Measurements from ENCODE around the gene GRID2. TPM values are rescaled to one million over a fixed set of nuclear protein-coding genes. Genes with fewer than 3 reads are reported as not detected.

GRID2 gene
- total RNA-seq, 1 donor from 2014 or later: not detected

DNA sequence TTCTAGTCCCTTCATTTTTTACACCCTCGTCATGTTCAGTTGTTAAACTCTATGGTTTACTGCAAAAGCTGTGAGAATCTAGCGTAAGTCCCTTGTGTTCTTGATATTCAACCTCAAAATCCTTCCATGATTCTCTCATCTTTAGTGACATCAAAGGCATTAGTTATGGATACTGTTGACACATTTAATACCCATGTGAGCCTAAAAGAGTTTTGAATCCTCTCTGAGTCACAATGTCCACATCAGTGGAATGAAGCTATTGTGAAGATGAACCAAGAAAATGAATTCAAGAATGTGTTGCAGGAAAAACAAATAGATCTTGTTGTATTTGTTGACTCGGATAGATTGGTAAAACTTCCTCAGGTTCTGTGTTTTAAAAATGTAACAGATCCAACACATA lies 1130.1 kb downstream of the GRID2 start:
- no peak for ATAC-seq

DNA sequence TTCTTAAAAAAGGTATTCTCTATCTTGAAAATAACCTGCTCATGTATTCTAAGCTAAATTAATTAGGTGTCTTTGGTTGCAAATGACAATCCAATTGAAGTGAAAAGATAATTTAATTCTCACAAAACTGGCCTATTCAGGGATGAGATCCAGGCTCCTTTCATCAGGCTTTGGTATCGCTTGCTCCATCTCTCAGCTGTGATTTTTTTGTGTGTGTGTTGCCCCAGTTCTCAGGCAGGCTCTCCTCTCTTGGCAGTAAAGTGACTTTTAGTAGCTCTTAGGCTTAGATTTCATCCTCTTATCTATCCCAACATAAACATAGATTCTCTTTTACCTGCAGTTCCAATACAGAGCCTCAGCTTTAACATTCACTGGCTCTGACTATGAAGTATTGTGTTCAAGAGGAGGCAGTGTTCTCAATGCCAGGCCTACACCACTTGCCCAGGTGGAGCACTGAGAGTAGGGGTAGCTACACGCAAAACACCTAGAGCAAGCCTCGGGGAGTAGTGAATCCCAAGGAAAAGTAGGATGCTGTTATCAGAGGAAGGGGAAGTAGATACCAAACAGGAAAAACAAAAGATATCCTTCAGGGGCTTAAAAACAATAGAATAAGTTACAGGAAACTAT lies 1132.3 kb downstream of the GRID2 start:
- ATAC-seq: no peak

DNA sequence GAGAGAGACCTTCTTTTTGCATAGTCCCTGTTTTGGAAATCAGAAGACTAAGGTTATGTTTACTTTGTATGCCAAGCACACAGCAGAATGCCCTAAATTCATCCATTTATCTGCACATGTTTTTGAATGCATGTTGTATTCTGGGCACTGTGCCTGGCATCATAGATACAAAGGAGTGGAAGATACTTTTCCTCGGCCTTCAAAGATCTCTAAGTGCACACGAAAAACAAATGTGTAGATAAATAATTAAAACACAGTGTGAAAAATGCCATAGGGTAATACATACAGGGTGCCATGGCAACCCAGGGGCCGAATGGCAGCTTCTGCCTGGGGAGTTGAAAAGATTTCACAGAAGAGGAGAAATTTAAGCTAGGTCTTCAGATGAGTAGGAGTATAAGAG lies 1134.2 kb downstream of the GRID2 start:
- ATAC-seq: no peak

DNA sequence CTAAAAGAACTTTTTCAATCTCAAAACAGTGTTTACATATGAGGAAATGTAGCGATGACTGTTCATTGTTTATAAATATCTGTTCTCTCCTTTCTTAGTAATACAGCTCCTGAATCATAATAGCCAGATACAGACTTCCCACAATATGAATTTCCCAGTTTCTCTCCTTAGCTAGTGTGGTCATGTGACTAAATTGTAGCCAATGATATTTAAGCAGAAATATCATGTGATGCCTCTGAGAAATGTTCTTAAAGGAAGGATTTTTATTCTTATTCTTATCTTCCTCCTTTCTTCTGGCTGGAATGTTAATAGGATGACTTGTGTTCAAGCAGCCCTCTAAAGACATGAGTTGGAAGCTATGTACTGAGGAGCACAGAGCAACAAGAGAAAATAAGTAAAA lies 1141.1 kb downstream of the GRID2 start:
- ATAC-seq: no peak

DNA sequence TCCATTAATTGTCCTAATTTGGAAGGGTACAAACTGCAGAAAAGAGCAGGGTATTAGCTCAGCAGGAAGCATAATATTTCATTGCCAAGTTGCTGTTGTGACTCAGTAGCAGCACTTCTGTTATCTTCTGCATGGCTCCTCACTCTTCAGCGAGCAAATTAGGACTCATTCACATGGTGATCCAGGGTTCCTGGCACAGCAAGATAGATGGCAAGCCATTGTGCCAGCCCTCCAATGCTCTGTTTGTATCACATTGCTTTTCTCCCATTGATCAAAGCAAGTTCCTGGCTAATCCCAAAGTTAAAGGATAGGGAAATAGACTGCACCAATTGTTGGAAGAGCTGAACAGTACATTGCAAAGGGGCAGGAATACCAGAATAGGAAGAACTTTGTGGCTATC lies 1142.3 kb downstream of the GRID2 start:
- ATAC-seq: no peak

DNA sequence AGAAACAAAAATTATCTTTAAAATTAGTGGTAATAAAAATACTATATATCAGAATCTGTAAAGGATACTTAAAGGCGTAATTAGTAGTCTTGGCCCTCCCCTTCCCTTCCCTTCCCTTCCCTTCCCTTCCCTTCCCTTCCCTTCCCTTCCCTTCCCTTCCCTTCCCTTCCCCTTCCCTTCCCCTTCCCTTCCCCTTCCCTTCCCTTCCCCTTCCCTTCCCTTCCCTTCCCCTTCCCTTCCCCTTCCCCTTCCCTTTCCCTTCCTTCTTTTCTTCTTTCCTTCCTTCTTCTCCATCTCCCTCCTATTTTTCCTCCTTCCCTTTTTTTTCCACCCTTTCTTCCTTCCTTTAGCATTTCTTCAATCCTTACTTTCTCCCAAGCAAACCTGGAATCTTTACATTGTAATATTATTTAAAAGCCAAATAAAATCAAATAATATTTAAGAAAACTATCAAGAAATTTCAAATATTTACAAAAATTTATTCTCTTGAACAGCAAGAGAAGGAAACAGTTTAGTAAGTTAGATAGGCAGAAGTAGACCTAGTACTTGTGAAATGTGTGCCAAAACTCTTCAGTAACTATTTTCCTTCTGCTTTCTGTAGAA lies 1145.0 kb downstream of the GRID2 start:
- no peak for ATAC-seq

DNA sequence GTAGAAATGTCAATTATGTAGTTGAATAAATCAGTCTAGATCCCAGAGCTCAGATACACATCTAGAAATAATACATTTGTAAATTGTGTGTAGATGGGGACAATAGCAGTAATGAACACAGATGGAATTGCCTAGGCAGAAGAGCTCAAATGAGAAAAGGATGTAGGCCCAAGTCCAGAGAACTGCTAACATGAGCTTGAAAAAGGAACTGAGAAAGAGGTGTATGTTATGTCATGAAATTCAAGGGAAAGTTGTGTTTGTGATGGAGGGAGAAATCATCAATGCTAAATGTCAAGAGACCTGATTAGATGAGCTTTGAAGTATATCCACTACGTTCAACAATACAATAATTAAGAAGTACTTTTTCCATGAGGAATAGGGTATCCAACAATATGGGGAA lies 1148.2 kb downstream of the GRID2 start:
- ATAC-seq: no peak

DNA sequence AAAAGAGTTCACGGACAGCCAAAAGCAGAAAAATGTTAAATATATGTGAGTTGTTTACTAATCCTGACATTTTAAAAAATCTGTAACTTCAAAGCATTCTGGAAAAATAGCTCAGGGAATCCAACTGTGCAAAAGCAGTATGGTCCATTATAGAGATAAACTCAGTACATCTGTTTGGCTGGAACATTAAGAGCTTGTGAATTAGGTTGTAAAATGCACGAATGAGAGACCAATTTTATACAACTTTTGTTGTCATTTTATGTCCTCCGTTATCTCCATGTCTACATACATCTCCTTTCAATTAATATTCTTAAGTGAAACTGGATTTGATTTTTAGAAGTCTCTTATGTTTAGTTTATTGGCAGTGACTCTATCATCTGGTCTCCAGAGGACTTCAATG lies 1157.8 kb downstream of the GRID2 start:
- ATAC-seq: no peak

DNA sequence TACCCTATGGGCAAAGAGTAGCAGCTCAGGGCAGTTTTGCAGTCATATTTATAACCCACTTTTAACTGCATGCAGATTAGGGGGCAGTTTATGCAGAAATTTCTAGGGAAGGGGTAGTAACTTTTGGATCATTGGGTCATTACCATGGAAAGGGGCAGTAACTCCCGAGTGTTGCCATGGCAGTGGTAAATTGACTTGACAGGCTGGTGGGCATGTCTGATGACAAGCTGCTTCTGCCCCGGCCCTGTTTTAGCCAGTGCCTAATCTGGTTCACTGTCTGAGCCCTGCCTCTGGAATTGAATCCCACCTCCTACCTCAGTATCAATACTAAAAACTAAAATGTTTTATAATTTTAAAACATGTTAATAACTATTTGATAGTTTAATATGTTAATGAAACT lies 1162.7 kb downstream of the GRID2 start:
- no peak for ATAC-seq

DNA sequence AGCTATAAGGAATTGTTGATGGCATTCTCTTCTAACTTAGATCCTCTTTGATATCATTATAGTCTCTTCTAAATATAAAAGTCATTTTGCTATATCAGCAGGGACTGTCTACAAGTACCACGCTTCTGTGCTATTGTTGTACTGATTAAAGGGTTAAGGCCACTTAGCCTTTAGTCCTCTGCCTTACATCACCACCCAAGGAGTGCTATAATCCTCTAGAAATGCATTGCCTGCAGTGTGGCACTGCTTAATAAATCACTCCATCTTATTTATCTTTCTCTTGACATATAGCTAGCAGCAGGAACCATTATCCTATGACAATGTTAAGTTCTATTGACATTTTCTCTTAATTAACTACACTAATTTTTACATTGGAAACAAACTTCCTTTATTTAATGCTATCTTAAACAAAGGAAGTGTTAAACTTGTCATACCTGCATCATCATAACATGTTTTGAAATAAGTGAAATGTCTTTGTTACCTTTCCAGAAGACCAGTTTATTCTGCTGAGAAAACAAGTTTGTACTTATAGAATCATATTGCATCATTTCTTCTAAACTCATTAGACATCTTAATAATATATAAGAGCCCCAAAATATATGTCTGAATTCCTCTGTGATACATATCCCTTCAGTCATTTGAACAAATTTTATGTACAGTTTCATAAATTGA lies 1163.9 kb downstream of the GRID2 start:
- peak; percentile 77 for ATAC-seq

DNA sequence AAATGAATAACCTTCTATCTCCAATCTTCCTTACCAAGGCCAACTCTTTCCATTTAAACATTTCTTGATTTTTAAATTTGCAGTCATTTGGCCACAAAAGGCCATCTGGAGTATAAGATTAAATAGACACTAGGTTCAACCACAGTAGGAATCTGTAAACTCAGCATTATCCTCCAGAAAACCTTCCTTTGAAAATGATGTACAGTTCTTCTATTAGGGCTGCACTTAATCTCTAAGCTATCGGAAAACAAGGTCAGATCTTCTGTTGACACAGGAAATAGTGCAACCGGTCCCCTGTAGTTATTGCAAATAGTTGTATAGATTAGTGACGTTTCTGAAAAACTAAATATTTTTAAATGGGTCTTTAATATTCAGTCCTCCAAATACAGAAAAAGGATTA lies 1165.8 kb downstream of the GRID2 start:
- ATAC-seq: no peak

DNA sequence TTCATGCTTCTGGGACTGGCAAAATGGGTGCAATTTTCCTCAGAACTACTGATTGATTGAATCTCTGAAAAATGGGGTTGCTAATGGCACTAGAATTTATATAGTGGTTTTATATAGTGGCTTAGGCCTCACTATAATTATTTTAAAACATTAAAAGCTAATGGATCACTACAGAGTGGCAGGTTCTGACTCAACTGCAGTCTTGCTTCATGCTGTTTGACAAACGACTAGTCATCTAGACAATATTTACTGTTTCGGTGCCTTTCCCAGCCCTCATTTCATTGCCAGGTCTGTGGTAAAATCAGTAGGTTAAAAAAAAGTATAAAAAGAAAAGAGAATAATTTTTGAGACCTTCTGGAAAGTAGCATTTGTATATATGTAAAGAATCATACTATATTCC lies 1172.0 kb downstream of the GRID2 start:
- no peak for ATAC-seq

DNA sequence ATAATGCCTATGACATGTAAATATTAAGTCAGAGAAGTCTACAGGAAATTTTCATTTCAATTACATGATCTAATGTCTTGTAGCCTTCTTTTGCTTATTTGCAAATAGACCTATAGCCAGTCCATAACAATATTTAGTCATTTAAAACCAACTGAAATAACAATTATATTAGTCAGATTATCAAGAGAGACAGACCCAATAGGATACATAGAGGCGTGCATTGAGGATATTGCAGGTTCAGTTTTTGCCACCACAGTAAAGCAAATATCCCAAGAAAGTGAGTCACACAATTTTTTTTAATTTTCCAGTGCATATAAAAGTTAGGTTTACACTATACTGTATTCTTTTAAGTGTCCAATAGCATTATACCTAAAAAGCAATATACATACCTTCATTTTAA lies 1175.0 kb downstream of the GRID2 start:
- no peak for ATAC-seq

DNA sequence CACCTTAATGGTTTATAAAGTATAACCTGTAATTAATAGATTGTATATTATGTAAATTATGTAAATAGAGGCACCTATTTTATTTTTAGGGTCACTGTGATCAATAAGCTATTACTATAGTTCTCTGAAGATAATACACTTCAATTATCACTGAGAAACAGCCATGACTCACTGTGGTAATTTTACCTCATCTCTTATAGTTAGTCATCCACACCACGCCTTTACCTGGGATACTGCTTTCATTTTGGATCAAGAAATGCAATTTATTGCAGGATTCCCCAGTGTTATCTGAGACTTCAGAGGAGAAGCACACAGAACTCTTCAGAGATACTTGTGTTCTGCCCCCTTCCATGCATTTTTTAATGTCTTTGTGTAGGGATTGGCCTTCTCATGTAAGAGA lies 1176.7 kb downstream of the GRID2 start:
- peak; percentile 45 for ATAC-seq

DNA sequence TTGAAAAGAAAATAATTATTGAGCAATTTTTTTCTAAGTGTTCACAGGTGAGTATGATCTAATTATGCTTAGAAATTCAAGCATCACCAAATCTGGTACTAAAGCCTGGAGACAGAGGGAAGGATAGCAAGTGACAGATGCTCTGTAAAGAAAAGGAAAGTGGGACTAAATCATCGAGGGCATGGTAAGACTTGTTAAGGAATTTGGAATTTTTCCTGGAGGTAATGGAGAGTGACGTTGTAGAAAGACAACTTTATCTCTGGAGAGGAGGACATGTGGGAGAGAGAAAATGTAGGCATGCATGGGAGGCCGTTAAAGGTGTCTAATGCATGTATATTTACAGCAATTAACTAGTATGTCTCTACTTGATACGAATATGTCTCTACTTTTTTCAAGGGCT lies 1191.6 kb downstream of the GRID2 start:
- ATAC-seq: no peak

DNA sequence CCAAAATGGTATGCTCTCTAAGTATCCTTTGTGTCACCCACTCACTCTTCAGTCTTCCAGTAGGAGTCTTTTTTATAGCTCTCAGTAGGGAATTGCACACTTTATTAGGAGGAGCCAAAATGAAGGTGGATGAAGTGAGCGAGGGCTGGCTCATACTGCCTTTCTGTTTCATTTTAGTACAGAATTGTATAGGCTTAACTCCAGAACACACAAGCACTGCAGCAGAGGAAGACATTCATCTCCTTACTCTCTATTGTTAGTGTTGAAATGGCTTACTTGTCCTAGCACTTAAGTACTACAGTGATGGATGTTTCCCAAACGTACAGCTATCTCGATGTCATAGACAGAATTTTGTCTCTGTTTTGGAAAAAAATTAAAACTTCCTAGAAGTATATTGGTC lies 1197.5 kb downstream of the GRID2 start:
- no peak for ATAC-seq

DNA sequence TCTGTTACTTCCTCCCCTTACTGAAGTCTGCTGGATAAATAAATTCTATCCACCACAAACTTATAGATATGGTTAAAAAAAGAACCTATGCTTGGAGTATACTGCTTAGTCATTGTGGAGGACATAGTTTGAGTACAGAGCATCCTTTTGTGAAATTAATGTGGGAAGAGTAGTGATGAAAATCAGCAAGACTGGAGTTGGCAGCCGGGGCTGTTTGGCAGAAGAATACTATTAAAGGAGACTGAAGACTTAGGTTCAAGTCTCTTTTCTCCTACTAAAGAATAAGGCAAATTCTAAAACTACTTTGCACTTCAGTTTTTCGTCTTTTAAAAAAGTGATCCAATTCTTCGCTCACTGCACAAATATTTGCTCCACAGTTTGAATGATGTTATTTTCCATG lies 1198.2 kb downstream of the GRID2 start:
- no peak for ATAC-seq

DNA sequence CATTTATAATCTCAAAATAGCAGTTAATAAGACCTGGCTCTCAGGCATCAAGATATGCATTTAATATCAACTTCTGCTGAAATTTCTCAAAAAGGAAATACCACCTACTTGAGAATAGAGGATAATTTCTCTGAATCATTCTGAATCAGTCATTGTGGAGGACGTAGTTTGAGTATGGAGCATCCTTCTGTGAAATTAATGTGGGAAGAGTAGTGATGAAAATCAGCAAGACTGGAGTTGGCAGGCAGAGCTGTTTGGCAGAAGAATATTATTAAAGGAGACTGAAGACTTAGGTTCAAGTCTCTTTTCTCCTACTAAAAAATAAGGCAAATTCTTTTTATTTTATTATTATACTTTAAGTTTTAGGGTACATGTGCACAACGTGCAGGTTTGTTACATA lies 1199.2 kb downstream of the GRID2 start:
- ATAC-seq: no peak

DNA sequence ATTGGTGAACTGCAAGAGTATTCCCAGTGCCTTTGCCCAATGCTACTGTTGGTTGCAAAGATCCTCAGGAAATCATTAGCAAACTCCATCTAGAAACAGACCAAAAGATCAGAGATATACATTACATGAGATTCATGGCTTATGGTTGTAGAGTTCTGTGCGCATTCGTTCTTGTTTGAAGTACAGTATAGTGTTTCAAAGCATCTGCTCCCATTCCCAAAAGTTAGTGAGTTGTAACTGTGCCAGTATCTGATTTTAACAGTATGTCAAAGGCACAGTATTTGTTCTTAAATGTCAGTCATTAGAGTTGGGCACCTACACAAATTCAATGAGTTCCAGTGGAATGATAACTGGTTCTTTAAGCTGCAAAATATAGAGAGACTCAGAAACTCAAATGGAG lies 1210.1 kb downstream of the GRID2 start:
- ATAC-seq: no peak

DNA sequence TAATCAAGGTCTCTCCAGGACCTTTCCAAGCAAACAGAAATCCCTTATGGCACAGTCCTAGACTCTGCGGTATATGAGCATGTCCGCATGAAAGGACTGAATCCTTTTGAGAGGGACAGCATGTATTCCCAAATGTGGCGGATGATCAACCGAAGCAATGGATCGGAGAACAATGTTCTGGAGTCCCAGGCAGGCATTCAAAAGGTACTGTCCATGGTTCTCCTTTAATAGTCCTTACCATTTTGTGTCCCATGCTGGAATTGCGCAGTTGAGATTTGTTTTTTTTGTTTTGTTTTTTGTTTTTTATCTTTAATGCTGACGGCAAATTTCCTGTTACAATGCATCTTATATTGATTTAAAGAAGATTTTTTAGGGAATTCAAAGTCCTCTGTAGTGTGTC lies 1211.4 kb downstream of the GRID2 start:
- ATAC-seq: no peak

DNA sequence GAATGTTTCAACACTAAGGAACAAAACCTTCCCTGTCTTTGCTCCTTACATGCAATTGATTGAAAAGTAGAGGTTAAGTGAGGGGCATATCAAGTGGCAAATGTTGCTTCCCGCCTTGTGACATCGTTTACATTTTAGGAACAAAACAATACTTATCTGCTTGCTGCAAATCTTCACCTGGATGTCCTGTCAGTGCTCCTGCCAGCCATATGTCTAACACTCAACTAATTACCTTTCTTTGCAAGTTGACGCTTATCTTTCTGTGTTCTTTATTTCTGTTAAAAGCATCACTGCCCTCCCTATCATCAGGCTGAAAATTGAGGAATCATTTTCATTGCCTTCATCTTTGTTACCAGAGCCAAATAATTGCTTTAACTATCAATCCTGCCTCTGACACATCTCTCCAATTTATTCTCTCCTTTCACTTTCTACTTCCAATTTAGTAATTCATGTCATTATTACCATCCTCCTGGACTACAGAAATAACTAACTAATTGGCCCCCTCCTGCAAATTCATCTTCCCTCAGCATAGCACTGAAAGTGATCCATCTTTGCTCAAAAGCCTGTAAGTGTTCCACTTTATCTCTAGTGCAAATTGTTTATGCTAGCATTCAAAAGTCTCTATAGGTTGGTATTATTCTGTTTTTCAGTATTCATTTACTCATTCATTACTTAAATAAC lies 1226.1 kb downstream of the GRID2 start:
- no peak for ATAC-seq

DNA sequence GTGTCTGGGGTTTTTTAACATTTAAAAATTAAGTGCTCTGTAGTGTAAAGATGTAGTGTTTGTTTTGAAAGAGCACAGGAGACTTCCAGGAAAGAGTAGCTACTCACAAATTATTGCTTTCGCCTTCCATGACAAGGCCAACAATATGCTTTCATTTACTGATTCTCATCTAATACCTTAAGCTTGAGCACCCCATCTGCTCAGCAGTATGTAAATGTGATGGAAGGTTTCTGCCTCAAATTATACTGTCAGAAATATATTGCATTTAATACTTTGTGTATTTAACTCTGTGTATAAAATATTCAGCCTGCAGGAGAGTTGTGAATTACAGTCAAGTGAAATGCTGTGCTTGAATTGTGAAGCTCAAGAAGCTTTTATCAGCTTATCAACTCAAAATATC lies 1228.5 kb downstream of the GRID2 start:
- no peak for ATAC-seq

DNA sequence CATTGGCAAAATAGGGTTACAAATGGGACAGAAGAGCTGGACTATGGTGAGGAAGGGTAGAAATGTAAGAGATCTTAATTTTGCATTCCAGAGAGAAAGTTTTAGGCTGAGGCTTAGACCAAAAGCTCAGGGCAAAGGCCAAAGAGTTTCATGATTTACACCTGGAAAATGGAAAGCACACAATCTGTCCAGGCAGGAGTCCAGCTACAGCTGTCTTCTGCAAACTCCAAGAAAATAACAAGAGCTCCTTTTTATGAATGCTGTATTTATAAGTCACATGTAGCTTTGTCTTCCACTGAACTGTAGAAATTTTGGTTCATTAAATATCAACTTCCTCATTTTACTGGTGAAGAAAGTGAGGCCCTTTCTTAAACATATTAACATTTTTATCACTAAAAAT lies 1236.8 kb downstream of the GRID2 start:
- no peak for ATAC-seq

DNA sequence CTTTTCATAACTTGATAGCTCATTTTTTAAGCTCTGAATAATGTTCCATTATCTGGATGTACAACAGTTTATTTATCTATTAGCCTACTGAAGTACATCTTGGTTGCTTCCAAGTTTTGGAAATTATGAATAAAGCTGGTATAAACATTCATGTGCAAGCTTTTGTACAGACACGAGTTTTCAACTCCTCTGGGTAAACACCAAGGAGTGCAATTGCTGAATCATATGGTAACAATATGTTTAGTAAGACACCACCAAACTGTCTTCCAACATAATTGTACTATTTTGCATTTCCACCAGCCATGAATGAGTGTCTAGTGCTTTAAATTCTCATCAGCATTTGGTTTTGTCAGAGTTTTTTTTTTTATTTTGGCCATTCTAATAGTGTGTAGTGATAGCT lies 1258.1 kb downstream of the GRID2 start:
- no peak for ATAC-seq

Measured in esophagus mucosa (tissue), 1 donor.